DND-41 (cell line): ENCODE results near the gene AKT1.

Source experiments
- ATAC-seq: fragments of 200-7000 bp; cut with Tn5 transposase; 3 replicates; pipeline ENCODE4 v1.9.1; 2021; ENCODE audit warnings: low read depth; ENCODE audit not compliant: insufficient read depth
- DNase-seq: peaks from one replicate; pipeline ENCODE4 v3.0.0-alpha.2; 2020
- H2AFZ ChIP-seq: 2 replicates; pipeline ENCODE4 v1.6.0; 2012; ENCODE audit warnings: low read depth, low read length
- H3K27ac ChIP-seq: 2 replicates; pipeline ENCODE4 v1.5.1; 2012; ENCODE audit warnings: low read length, inconsistent platforms
- H3K27me3 ChIP-seq: fragments of 200-600 bp; sonication (generic); 2 replicates; pipeline ENCODE4 v1.6.0; 2012; ENCODE audit warnings: low read length, mild to moderate bottlenecking, inconsistent platforms; ENCODE audit not compliant: insufficient read depth, poor library complexity
- H3K36me3 ChIP-seq: 2 replicates; pipeline ENCODE4 v1.5.1; 2012; ENCODE audit warnings: low read length, inconsistent platforms; ENCODE audit not compliant: insufficient read depth
- H3K4me1 ChIP-seq: 2 replicates; pipeline ENCODE4 v1.5.1; 2012; ENCODE audit warnings: mild to moderate bottlenecking, low read length; ENCODE audit not compliant: insufficient read depth
- H3K4me2 ChIP-seq: 2 replicates; pipeline ENCODE4 v1.6.0; 2012; ENCODE audit warnings: mild to moderate bottlenecking, moderate library complexity, low read length, inconsistent platforms; ENCODE audit not compliant: insufficient read depth
- H3K4me3 ChIP-seq, 2 experiments: fragments of 200-600 bp in 1 of 2; shearing (Covaris generic) in 1 of 2; 2 replicates each; pipeline ENCODE4 v1.5.1; 2012 to 2016; ENCODE audit warnings: inconsistent platforms in 2 of 2, low read length in 2 of 2, mild to moderate bottlenecking in 2 of 2, low read depth in 1 of 2, moderate library complexity in 1 of 2
- H3K79me2 ChIP-seq: 2 replicates; pipeline ENCODE4 v1.6.0; 2012; ENCODE audit warnings: low read length, inconsistent platforms; ENCODE audit not compliant: insufficient read depth
- H3K9ac ChIP-seq: 2 replicates; pipeline ENCODE4 v1.6.0; 2012; ENCODE audit warnings: low read depth, mild to moderate bottlenecking, inconsistent platforms, low read length, moderate library complexity
- H3K9me3 ChIP-seq: 2 replicates; pipeline ENCODE4 v1.5.1; 2012; ENCODE audit warnings: low read length, moderate library complexity, mild to moderate bottlenecking, inconsistent platforms; ENCODE audit not compliant: insufficient read depth, severe bottlenecking
- H4K20me1 ChIP-seq: 2 replicates; pipeline ENCODE4 v1.6.0; 2012; ENCODE audit warnings: low read length; ENCODE audit not compliant: insufficient read depth
- EZH2 ChIP-seq: IDR thresholded peaks from 3 replicates; pipeline ENCODE4 v1.6.1; 2012; ENCODE audit warnings: borderline replicate concordance, low read depth, mild to moderate bottlenecking, moderate library complexity, low read length, inconsistent platforms; ENCODE audit not compliant: severe bottlenecking
- TF ChIP-seq, protein P1 (sequence below): IDR thresholded peaks from 2 replicates; pipeline ENCODE4 v1.5.1; 2012; ENCODE audit warnings: borderline replicate concordance, low read length, moderate library complexity, mild to moderate bottlenecking; ENCODE audit not compliant: poor library complexity, severe bottlenecking; ENCODE audit errors: extremely low read depth

Gene AKT1

DNA sequence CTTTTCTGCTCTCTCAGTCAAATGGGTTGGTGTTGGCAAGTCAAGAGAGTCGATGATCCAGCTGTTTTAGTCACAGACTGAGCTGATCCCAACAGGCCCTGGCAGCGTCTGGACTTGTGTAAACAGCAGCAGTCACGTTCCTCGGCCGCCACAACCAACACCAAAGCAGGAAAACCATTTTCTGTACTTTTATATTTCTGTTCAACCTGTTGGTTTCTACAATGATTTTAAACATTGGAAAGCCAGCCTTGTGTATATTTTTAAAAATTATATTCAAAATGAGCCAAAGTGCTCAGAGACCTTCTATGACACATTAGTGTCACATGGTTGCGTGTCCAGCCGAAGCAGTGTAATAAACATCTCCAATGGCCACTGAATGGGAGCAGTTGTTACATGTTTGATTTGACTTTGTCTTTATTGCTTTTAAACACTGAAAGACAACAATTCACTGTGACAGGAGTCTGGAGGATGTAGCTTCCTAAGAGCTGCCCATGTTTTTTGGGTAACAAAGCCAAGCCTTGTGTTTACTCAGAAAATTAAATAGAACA is 48.5 kb downstream of the AKT1 start:
- Histone ChIP-seq H3K9ac (no peak overlapping the region), H3K27me3 (no peaks in the 10 kb centered on the region), H2AFZ (no peak overlapping the region), H3K4me2 (no peak overlapping the region), H3K36me3 (no peaks in the 10 kb centered on the region), H3K9me3 (no peaks in the 10 kb centered on the region), H3K4me1 (peaks cover 6% of the 10 kb centered on the region), H3K79me2 (0 out of 2 replicates have a peak, but pooled peaks cover under 1% of the 10 kb centered on the region), H3K4me3 (no peak overlapping the region), H4K20me1 (peaks cover 3% of the 10 kb centered on the region; the same call in 1 of the 2 replicates), H3K27ac (no peak overlapping the region)
- DNase-seq (no peak), ATAC-seq (no peak)
- TF ChIP-seq EZH2, result no peak
- TF ChIP-seq, protein P1, sequence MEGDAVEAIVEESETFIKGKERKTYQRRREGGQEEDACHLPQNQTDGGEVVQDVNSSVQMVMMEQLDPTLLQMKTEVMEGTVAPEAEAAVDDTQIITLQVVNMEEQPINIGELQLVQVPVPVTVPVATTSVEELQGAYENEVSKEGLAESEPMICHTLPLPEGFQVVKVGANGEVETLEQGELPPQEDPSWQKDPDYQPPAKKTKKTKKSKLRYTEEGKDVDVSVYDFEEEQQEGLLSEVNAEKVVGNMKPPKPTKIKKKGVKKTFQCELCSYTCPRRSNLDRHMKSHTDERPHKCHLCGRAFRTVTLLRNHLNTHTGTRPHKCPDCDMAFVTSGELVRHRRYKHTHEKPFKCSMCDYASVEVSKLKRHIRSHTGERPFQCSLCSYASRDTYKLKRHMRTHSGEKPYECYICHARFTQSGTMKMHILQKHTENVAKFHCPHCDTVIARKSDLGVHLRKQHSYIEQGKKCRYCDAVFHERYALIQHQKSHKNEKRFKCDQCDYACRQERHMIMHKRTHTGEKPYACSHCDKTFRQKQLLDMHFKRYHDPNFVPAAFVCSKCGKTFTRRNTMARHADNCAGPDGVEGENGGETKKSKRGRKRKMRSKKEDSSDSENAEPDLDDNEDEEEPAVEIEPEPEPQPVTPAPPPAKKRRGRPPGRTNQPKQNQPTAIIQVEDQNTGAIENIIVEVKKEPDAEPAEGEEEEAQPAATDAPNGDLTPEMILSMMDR, result no peak

DNA sequence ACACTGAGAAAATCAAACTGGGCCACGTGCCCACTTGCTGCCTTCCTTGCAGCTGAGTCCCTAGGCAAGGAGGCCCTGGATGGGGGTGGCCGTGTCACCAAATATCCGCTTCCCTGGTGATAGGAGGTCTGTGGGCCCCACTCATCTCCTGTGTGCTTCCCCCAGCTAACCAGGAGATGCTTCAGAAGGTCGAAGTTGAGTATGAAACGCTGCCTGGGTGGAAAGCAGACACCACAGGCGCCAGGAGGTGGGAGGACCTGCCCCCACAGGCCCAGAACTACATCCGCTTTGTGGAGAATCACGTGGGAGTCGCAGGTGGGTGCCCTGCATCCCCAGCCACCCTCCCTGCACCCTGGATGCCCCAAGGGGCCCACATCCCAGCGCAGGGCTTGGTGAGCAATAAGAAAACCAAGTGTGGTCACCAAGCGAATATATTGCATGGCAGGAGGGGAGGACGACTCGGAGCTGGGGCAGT is 49.4 kb downstream of the AKT1 start:
- no peak for ATAC-seq
- Histone ChIP-seq H3K4me1 (no peaks in the 10 kb centered on the region), H3K9me3 (no peaks in the 10 kb centered on the region), H3K27ac (no peak overlapping the region), H4K20me1 (peaks cover 3% of the 10 kb centered on the region; the same call in 1 of the 2 replicates), H2AFZ (no peak overlapping the region), H3K9ac (no peak overlapping the region), H3K36me3 (no peaks in the 10 kb centered on the region), H3K4me2 (no peak overlapping the region), H3K4me3 (no peak overlapping the region), H3K27me3 (no peaks in the 10 kb centered on the region), H3K79me2 (no peaks in the 10 kb centered on the region)
- no peak for DNase-seq
- TF ChIP-seq EZH2, result no peak

DNA sequence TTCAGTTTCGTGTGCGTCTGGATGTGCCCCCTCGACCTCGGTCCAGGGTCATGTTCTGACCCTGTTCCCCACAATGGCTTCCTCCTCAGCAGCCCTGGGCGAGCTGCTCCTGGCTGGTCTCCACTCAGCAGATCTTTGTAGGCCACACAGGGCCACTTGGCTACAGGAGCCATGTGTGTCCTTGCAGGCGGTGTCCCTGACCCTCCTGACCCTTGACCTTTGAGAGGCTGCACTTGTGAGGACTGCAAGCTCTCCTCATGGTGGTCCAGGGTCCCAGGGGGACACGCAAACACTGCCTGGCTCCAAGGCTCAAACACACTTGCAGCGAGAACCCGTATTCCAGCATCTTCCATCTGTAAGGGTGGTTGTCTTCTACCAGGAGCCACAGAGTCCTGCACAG is 50.1 kb downstream of the AKT1 start:
- no peak overlapping the region for H3K9ac ChIP-seq
- no peak overlapping the region for H3K4me2 ChIP-seq
- H3K79me2 ChIP-seq, result no peaks in the 10 kb centered on the region
- TF ChIP-seq, protein P1, result no peak
- no peak for TF ChIP-seq EZH2
- no peaks in the 10 kb centered on the region for H3K27me3 ChIP-seq
- peaks cover 3% of the 10 kb centered on the region; the same call in 1 of the 2 replicates for H4K20me1 ChIP-seq
- no peaks in the 10 kb centered on the region for H3K4me1 ChIP-seq
- no peak overlapping the region for H3K4me3 ChIP-seq
- H3K27ac ChIP-seq, result no peak overlapping the region
- DNase-seq, result no peak
- no peak overlapping the region for H2AFZ ChIP-seq
- H3K9me3 ChIP-seq, result no peaks in the 10 kb centered on the region
- no peak for ATAC-seq
- H3K36me3 ChIP-seq, result no peaks in the 10 kb centered on the region

DNA sequence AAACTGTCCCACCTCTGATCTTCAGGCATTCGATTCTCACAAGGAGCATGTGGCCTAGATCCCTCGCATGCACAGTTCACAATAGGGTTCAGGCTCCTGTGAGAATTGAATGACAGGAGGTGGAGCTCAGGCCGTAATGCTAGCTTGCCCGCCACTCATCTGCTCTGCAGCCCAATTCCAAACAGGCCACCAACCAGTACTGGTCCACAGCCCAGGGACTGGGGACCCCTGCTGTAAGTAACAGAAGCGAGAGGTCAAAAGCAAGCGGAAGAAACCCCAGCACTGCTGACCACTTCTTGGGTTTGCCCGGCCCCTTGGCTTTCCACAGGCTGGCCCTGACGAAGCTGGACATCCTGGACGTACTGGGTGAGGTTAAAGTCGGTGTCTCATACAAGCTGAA is 51.1 kb downstream of the AKT1 start:
- no peak overlapping the region for H3K27ac ChIP-seq
- H3K79me2 ChIP-seq, result no peaks in the 10 kb centered on the region
- no peaks in the 10 kb centered on the region for H3K9me3 ChIP-seq
- H2AFZ ChIP-seq, result no peak overlapping the region
- no peak overlapping the region for H3K4me3 ChIP-seq
- peaks cover 3% of the 10 kb centered on the region; the same call in 1 of the 2 replicates for H4K20me1 ChIP-seq
- no peaks in the 10 kb centered on the region for H3K4me1 ChIP-seq
- H3K27me3 ChIP-seq, result no peaks in the 10 kb centered on the region
- no peak overlapping the region for H3K4me2 ChIP-seq
- TF ChIP-seq, protein P1, result no peak
- no peak for TF ChIP-seq EZH2
- no peak overlapping the region for H3K9ac ChIP-seq
- DNase-seq (no peak), ATAC-seq (no peak)
- H3K36me3 ChIP-seq, result no peaks in the 10 kb centered on the region
